NCI-H2171 (cell line): Measurements from ENCODE around the gene CFHR2.

Experiments
- DNase-seq: peaks from one replicate; lab custom pipeline; 2025; lab: John Stamatoyannopoulos, UW

CFHR2 gene

DNA sequence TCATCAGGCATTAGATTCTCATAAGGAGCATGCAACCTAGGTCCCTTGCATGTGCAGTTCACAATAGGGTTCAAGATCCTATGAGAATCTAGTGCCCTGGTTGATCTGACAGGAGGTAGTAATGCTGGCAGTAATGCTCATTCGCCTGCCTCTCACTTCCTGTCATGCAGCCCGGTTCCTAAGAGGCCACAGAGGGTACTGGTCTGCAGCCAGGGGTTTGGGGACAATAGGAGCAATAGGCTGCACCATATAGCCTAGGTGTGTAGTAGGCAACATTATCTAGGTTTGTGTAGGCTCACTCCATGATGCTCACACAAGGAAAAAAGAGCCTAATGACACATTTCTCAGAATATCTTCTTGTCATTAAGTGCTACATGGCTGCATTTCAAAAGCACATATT, 59.6 kb downstream of the CFHR2 start:
- DNase-seq = no peak

- DNase-seq = no peak
These were observed 65.3 kb downstream of the CFHR2 start for GRCh38 chr1:197008861-197009260.
